Cardiac muscle cell (in vitro differentiated cells and primary cell): Measurements from ENCODE around the gene ACSL4. TPM values are rescaled to one million over a fixed set of nuclear protein-coding genes. Genes with fewer than 3 reads are reported as not detected.
A peak's percentile ranks its signal among the peaks of the same experiment; 100 is the strongest.
"Not testable (repeated sequence)": the region's sequence is repeated elsewhere in the genome, so short reads cannot be mapped to it uniquely, and the experiment has no call there.

Source experiments
- DNase-seq, 2 donors: peaks; one replicate each; pipeline versions ENCODE4 v3.0.0 to v3.0.0-alpha.2; 2010 to 2017; ENCODE audit warnings: low read depth in 1 of 2, low spot score in 1 of 2
- H3K27ac ChIP-seq: fragments of 200-600 bp; sonication (generic); 2 replicates; pipeline ENCODE4 v1.5.1; 2016
- H3K27me3 ChIP-seq: fragments of 200-600 bp; sonication (generic); 2 replicates; pipeline ENCODE4 v1.6.0; 2016; ENCODE audit warnings: control low read depth
- H3K36me3 ChIP-seq: fragments of 200-600 bp; sonication (generic); 2 replicates; pipeline ENCODE4 v1.5.1; 2016; ENCODE audit warnings: control low read depth
- H3K4me1 ChIP-seq: fragments of 200-600 bp; sonication (generic); 2 replicates; pipeline ENCODE4 v1.8.1; 2017; ENCODE audit warnings: low read depth, mild to moderate bottlenecking, mixed run types
- H3K4me3 ChIP-seq: fragments of 200-600 bp; sonication (generic); 2 replicates; pipeline ENCODE4 v1.5.1; 2016; ENCODE audit warnings: mild to moderate bottlenecking
- H3K9me3 ChIP-seq: fragments of 200-600 bp; sonication (generic); 2 replicates; pipeline ENCODE4 v1.5.1; 2017; ENCODE audit warnings: low read depth, mild to moderate bottlenecking, control low read depth
- polyA plus RNA-seq: library from polyadenylated mRNA; unstranded; fragments of >200 nt; fragmentation: Nextera tagmentation; extraction: Ambion mirVana; gene quantifications from 2 replicates; pipeline ENCODE4 v1.2.1, GENCODE V29; 2016
- total RNA-seq: library from RNA; depleted of rRNA; stranded (reverse); fragments of >200 nt; gene quantifications from 2 replicates; pipeline ENCODE4 v1.2.3, GENCODE V29; 2016
- TF ChIP-seq, protein P1 (sequence below): IDR thresholded peaks from 2 replicates; pipeline ENCODE4 v1.5.1; 2012; ENCODE audit warnings: low read depth, mild to moderate bottlenecking, low read length

The ACSL4 gene
- total and polyA plus RNA-seq, 2 experiments from 2014 or later = 25.5 to 32.7 TPM

DNA sequence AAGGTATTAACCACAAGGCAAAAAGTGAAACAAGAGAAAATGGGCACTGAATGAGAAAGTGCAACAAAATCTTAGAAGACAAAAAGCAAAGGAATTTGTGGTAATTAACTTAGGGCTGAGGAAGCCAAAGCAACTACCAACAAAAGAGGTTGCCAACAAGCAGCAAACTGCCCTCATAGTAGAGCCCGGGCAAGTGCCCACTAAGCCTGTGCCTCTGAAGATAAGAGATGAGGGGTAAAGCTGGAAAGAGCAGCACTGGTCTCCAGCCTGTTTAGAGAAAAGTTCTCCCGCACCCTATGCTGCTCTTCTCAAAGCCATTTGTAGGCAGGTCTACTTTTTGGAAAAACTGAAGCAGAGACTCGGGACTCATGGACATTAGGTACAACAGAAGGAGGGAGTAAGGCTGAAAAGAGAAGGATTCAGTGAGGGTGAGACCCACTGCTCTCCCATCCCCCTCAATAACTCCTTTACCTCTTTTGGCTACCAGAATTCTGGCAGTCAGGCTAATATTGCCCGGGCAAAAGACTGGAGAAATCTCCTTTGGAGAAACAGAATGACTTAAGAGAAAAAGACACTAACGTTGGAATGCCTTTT lies 78.4 kb downstream of the ACSL4 start:
- no peak for DNase-seq

DNA sequence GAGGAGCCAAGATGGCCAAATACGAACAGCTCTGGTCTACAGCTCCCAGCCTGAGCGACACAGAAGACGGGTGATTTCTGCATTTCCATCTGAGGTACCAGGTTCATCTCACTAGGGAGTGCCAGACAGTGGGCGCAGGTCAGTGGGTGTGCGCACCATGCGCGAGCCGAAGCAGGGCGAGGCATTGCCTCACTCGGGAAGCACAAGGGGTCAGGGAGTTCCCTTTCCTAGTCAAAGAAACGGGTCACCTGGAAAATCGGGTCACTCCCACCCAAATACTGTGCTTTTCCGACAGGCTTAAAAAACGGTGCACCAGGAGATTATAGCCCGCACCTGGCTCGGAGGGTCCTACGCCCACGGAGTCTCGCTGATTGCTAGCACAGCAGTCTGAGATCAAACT lies 88.4 kb downstream of the ACSL4 start:
- not testable (repeated sequence) for H3K4me1 ChIP-seq, DNase-seq, H3K36me3 ChIP-seq, H3K4me3 ChIP-seq, H3K27me3 ChIP-seq, H3K9me3 ChIP-seq, H3K27ac ChIP-seq

More for the DNA sequence above, 78.4 kb downstream of the ACSL4 start:
- TF ChIP-seq, protein P1, sequence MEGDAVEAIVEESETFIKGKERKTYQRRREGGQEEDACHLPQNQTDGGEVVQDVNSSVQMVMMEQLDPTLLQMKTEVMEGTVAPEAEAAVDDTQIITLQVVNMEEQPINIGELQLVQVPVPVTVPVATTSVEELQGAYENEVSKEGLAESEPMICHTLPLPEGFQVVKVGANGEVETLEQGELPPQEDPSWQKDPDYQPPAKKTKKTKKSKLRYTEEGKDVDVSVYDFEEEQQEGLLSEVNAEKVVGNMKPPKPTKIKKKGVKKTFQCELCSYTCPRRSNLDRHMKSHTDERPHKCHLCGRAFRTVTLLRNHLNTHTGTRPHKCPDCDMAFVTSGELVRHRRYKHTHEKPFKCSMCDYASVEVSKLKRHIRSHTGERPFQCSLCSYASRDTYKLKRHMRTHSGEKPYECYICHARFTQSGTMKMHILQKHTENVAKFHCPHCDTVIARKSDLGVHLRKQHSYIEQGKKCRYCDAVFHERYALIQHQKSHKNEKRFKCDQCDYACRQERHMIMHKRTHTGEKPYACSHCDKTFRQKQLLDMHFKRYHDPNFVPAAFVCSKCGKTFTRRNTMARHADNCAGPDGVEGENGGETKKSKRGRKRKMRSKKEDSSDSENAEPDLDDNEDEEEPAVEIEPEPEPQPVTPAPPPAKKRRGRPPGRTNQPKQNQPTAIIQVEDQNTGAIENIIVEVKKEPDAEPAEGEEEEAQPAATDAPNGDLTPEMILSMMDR = no peak
- Histone ChIP-seq H3K4me1 (no peaks in the 10 kb centered on the region), H3K27ac (no peak overlapping the region), H3K4me3 (no peak overlapping the region), H3K27me3 (no peaks in the 10 kb centered on the region), H3K9me3 (no peaks in the 10 kb centered on the region), H3K36me3 (peaks cover 15% of the 10 kb centered on the region)

DNA sequence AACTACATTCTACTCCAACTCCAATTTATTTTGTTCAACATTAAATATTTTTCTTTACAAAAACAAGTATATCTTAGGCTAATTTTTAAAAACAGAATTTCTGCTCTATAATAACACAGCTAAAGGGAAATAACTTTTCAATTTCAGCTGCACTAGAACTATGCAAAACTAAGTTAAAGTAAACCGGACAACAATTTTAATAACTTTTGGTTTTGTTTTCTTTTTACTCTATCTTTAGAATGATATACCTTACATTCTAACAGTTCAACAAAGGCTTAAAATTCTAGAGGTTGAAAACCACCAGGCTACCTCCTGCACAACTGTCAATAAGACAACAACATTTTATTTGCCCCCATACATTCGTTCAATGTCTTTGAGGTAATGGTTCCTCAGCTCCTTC lies 89.4 kb downstream of the ACSL4 start:
- TF ChIP-seq, protein P1 = no peak

DNA sequence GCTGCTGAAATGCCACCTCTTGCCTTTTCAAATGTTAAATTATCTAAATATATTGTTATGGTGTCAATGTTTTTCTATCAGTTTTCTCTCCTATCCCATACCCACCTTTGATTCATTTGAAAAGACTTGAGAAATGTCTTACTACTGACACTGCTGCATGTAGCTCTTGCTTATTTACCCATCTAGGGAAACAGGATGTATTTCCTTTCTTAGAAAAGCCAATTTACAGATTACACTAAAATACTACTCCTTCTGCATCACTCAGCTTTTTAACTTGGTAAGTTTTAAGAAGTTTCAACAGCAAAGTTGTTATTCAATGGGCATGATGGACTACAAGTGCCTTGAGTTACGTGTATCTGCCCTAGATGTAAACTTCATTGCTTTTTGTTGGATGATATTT lies 94.9 kb downstream of the ACSL4 start:
- Histone ChIP-seq H3K27me3 (no peaks in the 10 kb centered on the region), H3K4me1 (no peaks in the 10 kb centered on the region), H3K36me3 (peaks cover 4% of the 10 kb centered on the region), H3K27ac (no peak overlapping the region), H3K9me3 (no peaks in the 10 kb centered on the region), H3K4me3 (no peak overlapping the region)
- TF ChIP-seq, protein P1 = no peak
- no peak for DNase-seq

More for the DNA sequence above, 89.4 kb downstream of the ACSL4 start:
- H3K36me3 ChIP-seq = peaks cover 4% of the 10 kb centered on the region
- H3K9me3 ChIP-seq = no peaks in the 10 kb centered on the region
- no peaks in the 10 kb centered on the region for H3K27me3 ChIP-seq
- no peak overlapping the region for H3K27ac ChIP-seq
- H3K4me3 ChIP-seq = no peak overlapping the region
- no peaks in the 10 kb centered on the region for H3K4me1 ChIP-seq
- no peak for DNase-seq

DNA sequence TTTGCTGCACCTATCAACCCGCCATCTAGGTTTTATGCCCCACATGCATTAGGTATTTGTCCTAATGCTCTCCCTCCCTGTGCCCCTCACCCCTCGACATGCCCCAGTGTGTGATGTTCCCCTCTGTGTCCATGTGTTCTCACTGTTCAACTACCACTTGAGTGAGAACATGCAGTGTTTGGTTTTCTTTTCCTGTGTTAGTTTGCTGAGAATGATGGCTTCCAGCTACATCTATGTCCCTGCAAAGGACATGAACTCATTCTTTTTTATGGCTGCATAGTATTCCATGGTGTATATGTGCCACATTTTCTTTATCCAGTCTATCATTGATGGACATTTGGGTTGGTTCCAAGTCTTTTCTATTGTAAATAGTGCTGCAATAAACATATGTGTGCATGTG lies 95.6 kb downstream of the ACSL4 start:
- not testable (repeated sequence) for H3K4me3 ChIP-seq, H3K4me1 ChIP-seq, H3K27me3 ChIP-seq, H3K9me3 ChIP-seq, H3K27ac ChIP-seq, H3K36me3 ChIP-seq, DNase-seq

DNA sequence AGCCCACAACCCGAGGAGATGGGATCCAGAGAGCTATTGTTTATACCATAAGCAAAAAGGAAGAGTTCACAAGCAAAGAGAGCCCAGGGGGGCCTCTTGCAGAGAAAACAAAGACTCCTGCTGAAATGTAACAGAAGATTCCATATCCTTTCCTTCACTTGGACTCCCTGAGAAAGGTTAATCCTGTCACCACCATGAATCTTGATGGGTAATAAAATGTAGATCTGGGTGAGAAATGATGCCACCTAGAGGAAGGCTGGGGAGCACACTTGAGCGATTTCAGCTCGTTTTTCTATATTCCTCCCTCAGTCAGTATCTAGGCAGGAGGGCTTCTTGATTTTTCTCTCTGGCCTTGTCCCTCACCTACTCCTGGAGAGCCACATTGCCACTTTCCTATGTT lies 97.9 kb downstream of the ACSL4 start:
- Histone ChIP-seq H3K4me3 (no peak overlapping the region), H3K27ac (no peak overlapping the region), H3K4me1 (no peaks in the 10 kb centered on the region), H3K36me3 (no peaks in the 10 kb centered on the region), H3K9me3 (no peaks in the 10 kb centered on the region), H3K27me3 (no peaks in the 10 kb centered on the region)
- TF ChIP-seq, protein P1 = peak; percentile 57
- DNase-seq = peak; percentile 36 to 41
